ENCODE measurements around the gene SCYGR1.

The SCYGR1 gene

GRCh38 chr2:227402321-227402720, 14.6 kb upstream of the SCYGR1 start:
- DNase-seq, result no peak

DNA sequence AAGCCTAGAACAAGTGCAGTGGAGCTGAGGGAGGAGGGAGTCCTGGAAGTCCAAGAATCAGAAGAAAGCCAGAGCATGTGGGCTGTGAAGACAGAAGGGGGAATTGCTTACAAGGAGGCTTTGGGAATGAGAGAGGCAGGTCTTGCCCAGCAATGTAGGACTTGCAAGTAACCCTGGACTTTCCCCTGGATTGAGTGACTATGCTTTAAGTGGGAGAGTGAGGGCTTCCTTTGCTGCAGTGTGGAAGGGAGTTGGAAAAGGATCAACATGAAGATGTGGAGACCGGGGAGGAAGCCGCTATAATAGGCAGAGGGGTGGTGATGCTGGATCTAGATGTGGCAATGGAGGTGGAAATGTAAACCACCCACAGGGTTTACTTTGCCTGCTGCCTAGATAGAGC, 13.8 kb upstream of the SCYGR1 start:
- no peak for DNase-seq

GRCh38 chr2:227398684-227399670, 11.2 kb upstream of the SCYGR1 start:
- DNase-seq, result no peak

GRCh38 chr2:227397562-227397961, 9.8 kb upstream of the SCYGR1 start:
- DNase-seq, result no peak

- no peak for DNase-seq
These were observed 7.8 kb upstream of the SCYGR1 start for GRCh38 chr2:227395556-227395955.

- DNase-seq, result no peak
These were observed 6.7 kb upstream of the SCYGR1 start for GRCh38 chr2:227394401-227394800.

- no peak for DNase-seq
These were observed 2.9 kb upstream of the SCYGR1 start for GRCh38 chr2:227390468-227391256.

- no peak for DNase-seq
These were observed 1.9 kb upstream of the SCYGR1 start for GRCh38 chr2:227389661-227390060.

DNA sequence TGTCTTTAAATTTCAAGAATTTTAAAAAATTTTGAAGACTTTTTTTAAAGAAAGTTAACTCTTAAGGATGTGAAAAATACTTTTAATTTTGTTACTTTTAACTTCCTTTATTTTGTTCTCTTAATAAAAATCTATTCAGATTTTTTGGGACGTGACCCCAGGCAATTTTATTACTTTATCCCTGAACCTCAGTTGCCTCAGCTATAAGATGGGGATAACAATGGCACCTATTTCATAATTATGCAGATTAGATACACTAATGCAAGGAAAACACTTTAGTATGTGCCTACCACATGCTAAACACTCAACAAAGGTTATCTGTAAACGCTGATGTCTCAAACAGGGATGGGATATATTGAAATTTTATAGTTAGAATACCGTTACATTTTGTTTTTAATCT, 1.5 kb upstream of the SCYGR1 start:
- no peak for DNase-seq

GRCh38 chr2:227388537-227389011, 825 bp upstream of the SCYGR1 start:
- DNase-seq, result no peak

DNA sequence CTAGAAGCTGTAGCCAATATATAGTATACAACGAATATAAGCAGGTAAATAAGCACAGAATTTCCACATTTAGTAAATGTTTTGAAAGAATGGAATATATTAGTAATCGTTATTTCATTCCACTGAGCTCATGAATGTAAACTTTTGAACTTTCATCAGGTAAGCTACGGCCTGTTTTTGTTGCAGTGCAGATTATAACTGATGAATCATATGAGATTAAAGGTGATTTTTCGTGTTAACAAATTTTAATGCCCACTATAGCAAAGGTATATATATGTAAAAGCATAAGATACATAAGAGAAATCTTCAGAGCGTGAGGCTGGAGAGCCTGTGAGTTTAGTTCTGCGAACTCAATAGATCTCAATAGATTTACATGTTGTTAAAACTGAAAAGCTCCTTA, 1.1 kb downstream of the SCYGR1 start:
- DNase-seq, result no peak

DNA sequence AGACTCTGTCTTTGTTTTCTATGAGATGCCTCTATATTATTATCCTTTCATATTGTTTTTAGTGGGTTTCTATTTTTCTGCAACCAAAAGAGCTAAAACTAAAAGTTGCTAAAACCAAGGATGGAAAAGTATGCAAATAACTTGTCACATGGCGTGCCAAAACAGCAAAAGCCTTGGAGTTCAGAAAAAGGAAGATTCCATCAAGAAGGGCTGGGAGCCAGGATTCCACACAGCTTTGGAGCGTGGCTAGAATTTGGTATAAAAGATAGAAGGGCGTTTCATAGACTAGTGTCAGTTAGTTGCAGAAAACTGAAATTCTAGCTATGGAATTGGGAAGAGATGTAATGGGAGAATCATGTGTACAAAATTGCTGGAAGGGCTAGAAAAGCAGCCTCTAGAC, 4.1 kb downstream of the SCYGR1 start:
- no peak for DNase-seq

GRCh38 chr2:227382241-227382835, 5.4 kb downstream of the SCYGR1 start:
- DNase-seq, result peak; percentile 8

DNA sequence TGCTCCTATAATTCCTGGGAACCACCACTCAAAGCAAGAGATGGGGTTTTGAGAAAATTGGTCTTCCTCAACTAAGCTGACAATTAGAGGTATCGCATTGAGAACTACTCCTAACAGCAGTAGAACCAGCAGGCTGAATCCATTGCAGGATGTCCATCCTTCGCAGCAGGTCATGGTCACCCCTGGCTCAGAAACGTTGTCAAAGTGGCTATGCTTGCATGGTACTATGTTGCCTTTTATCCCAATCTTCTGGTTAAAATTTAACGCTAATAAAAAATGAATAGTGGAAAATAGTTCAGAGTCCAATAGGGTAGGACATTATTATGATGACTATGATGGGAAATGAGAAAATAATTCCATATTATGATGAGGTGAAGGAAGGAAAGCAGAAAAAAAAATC, 8.7 kb downstream of the SCYGR1 start, which contains the start of gene TM4SF20:
TM4SF20 (minus strand) TSS at position 212 of the 400 bp plus-strand sequence; CDS start at position 174, 38 bp downstream.
- DNase-seq, result no peak

GRCh38 chr2:227378371-227378782, 9.4 kb downstream of the SCYGR1 start:
- DNase-seq, result no peak

GRCh38 chr2:227377467-227378351, 10.0 kb downstream of the SCYGR1 start:
- DNase-seq, result no peak

DNA sequence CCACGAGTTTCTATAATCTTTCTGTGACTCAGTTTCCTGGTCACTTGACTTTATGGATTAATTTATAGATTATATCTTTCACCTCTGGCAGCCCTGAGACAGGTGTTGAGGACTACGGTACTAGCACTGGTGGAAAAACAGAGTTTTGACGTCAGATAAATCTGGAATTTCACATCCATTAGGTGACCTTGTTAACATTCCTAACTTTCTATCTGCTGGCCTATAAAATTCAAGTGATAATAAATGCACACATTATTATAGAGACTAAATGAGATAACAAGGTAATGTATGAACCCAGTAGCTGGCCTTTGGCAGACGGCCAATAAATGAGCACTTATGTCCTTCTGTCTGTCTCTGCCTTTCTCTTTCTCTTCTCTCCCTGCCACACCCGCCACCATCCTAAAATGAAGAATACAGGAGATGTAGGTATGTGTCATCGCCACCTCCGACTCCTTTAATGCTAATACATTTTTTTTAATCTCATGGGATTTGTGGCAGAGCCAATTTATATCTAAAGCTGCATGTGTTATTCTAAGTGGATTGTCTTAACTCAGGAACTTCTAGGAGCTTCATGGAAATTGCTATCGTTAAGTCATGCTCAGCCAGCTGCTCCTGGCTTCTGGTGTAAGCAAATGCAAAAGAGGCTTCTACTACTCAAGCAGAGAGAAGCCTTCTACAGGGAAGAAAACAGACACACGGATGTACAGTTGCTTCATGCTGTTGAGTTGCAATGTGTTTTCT, 10.9 kb downstream of the SCYGR1 start:
- no peak for DNase-seq

- peak; percentile 25 for DNase-seq
These were observed 13.6 kb downstream of the SCYGR1 start for GRCh38 chr2:227374158-227374557.

DNA sequence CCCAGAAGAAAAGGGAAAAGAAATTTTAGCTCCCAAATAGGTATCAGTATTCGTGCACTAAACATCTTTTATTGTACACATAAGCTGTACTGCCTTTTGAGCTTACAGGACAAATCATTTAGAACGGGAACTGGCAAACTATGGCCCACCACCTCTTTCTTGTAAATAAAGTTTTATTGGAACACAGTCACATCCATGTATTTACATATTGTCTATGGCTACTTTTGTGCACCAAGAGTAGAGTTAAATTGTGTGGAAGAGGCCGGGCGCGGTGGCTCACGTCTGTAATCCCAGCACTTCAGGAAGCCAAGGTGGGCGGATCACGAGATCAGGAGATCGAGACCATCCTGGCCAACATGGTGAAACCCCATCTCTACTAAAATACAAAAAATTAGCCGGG, 14.4 kb downstream of the SCYGR1 start:
- no peak for DNase-seq

DNA sequence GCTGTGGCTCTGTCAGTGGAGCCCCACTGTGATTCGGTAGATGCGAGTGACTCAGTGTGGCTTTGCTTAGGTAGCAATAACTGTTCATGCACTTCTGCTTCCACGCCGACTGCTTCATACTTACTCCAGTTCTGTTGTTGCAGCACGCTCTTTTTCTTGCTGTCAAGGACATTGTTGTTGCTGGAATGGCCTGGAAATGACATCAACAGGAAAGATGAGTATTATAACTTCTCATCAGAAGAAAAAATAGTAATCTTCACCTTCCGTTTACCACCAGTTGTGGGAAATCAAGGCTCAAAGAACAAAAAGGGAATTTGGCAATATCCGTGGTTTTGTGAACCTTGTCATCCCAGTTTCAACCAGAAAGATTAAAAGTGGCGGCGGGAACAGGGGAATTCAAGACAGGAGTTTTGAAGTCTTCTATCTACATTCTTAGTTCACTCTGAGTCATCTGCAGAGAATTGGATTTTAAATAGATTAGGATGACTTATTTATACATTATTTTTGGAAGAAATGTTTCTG, 16.9 kb downstream of the SCYGR1 start:
- DNase-seq, result no peak

GRCh38 chr2:227370092-227370491, 17.7 kb downstream of the SCYGR1 start:
- DNase-seq, result no peak

All from stimulated activated naive CD4-positive, alpha-beta T cell treated with Interleukin-2 at 50 U/mL for 16 hours (primary cell).